Sigmoid colon (tissue), 3 donors: ENCODE data around the gene C19orf25.

Experiments
- POLR2A ChIP-seq, 2 donors: fragments of 450-650 bp; IDR thresholded peaks; one replicate each; pipeline ENCODE4 v1.6.1; 2016; ENCODE audit warnings: antibody characterized with exemption in 2 of 2, mild to moderate bottlenecking in 2 of 2, moderate library complexity in 2 of 2
- TF ChIP-seq, protein P1 (sequence below), 4 experiments: fragments of 450-650 bp in 3 of 4; fragments of 200-600 bp in 1 of 4; IDR thresholded peaks; one replicate each; pipeline ENCODE4 v1.5.1; 2016 to 2019; ENCODE audit warnings: antibody characterized with exemption in 4 of 4, mild to moderate bottlenecking in 3 of 4, moderate library complexity in 2 of 4

DNA sequence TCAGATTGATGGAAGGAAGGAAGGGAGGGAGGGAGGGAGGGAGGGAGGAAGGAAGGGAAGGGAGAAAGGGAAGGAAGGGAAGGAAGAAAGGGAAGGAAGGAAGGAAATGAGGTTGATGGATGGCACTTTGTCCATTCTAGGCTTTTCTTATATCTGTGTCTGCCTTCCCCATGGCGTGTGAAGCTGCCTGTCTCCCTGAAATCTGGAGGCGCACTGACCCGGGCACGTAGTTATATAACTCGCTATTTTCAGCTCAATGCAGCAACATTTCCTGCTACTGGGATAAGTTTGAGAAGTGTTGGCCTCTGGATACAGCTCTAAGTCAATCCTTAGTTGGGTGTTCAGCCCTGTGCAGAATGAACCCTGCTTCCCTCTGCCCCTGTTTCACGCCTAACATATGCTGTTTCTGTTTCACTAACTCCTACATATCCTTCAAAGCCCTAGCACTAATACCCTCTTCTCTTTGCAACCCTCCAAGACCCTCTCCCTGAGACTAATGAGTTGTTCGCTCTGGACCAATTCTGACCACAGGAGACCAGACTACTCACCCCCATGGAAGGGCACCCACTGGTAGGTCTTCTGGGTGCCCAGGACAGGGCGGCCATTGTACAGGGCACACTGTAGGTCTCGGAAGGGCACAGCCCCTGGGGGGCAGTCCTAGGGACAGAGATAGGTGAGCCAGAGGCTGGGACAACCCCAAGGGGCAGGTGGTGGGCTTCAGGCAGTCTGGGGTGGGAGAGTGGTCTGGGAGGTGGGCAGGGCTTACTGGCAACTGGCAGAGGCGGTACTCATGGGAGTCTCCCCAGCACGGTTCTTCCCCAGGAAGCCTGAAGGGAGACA lies 30.8 kb upstream of the C19orf25 start:
- TF ChIP-seq, protein P1, sequence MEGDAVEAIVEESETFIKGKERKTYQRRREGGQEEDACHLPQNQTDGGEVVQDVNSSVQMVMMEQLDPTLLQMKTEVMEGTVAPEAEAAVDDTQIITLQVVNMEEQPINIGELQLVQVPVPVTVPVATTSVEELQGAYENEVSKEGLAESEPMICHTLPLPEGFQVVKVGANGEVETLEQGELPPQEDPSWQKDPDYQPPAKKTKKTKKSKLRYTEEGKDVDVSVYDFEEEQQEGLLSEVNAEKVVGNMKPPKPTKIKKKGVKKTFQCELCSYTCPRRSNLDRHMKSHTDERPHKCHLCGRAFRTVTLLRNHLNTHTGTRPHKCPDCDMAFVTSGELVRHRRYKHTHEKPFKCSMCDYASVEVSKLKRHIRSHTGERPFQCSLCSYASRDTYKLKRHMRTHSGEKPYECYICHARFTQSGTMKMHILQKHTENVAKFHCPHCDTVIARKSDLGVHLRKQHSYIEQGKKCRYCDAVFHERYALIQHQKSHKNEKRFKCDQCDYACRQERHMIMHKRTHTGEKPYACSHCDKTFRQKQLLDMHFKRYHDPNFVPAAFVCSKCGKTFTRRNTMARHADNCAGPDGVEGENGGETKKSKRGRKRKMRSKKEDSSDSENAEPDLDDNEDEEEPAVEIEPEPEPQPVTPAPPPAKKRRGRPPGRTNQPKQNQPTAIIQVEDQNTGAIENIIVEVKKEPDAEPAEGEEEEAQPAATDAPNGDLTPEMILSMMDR (IDR thresholded peaks at IDR 0.05) = no peak
- no peak for TF ChIP-seq POLR2A (IDR thresholded peaks at IDR 0.05)
